K562 (cell line): ENCODE measurements around the gene MTF1. TPM values are rescaled to one million over a fixed set of nuclear protein-coding genes. Genes with fewer than 3 reads are reported as not detected.
A peak's percentile ranks its signal among the peaks of the same experiment; 100 is the strongest.

Experiments used
- BCL6 ChIP-seq: fragments of 250-450 bp; sonication (Bioruptor Pico); IDR thresholded peaks from 2 replicates; pipeline ENCODE4 v1.4.0; 2020
- EHMT2 ChIP-seq: fragments of 450-650 bp; IDR thresholded peaks from 2 replicates; pipeline ENCODE4 v1.6.1; 2018; ENCODE audit warnings: antibody characterized with exemption
- EZH2 ChIP-seq: IDR thresholded peaks from 2 replicates; pipeline ENCODE4 v1.6.1; 2012; ENCODE audit warnings: low read depth, mild to moderate bottlenecking, inconsistent platforms, low read length, borderline replicate concordance
- LCOR ChIP-seq: sonication (generic); formaldehyde crosslinking; IDR thresholded peaks from 2 replicates; pipeline ENCODE4 v1.8.0; 2022; ENCODE audit warnings: mild to moderate bottlenecking, missing genetic modification reagents
- MXI1 ChIP-seq: IDR thresholded peaks from 2 replicates; pipeline ENCODE4 v1.6.1; 2011; ENCODE audit warnings: low read depth, mild to moderate bottlenecking, improper control_type of control experiment, low read length
- SMAD3 ChIP-seq: fragments of 450-650 bp; formaldehyde crosslinking; conservative IDR thresholded peaks from 2 replicates; pipeline ENCODE4 v1.4.0; 2020; ENCODE audit warnings: mild to moderate bottlenecking
- ZNF232 ChIP-seq: sonication (generic); formaldehyde crosslinking; IDR thresholded peaks from 2 replicates; pipeline ENCODE4 v1.8.0; 2022; ENCODE audit warnings: mild to moderate bottlenecking, missing genetic modification reagents
- ZNF431 ChIP-seq: sonication (generic); formaldehyde crosslinking; IDR thresholded peaks from 2 replicates; pipeline ENCODE4 v1.8.0; 2022; ENCODE audit warnings: mild to moderate bottlenecking, missing genetic modification reagents
- ZNF586 ChIP-seq: fragments of 450-650 bp; formaldehyde crosslinking; conservative IDR thresholded peaks from 2 replicates; pipeline ENCODE4 v1.4.0; 2020; ENCODE audit warnings: mild to moderate bottlenecking, moderate library complexity
- ZNF644 ChIP-seq: fragments of 200-800 bp; sonication (Bioruptor generic); IDR thresholded peaks from 2 replicates; pipeline ENCODE4 v1.6.1; 2016; ENCODE audit warnings: low read depth, missing genetic modification characterization, missing compliant biosample characterization
- polyA plus RNA-seq, 8 experiments: library from polyadenylated mRNA; depleted of rRNA in 4 of 8; stranded (reverse) in 5 of 8; unstranded in 3 of 8; fragments of >200 nt; fragmentation: Nextera tagmentation in 2 of 8; fragmentation: Illumina TruSeq in 1 of 8; extraction: Ambion mirVana in 2 of 8; extraction: Trizol in 1 of 8; gene quantifications; 2 replicates each; pipeline versions ENCODE4 v1.2.1 to v1.2.3, GENCODE V29; 2011 to 2014; ENCODE audit warnings: inconsistent platforms in 1 of 8, missing spikeins in 1 of 8
- total RNA-seq, 7 experiments: library from RNA; depleted of rRNA in 6 of 7; stranded (reverse); fragments of >200 nt in 6 of 7; fragmentation: Illumina TruSeq in 2 of 7; extraction: Trizol in 2 of 7; gene quantifications; 2 replicates each; pipeline versions ENCODE4 v1.2.1 to v1.2.3, GENCODE V29; 2011 to 2021; ENCODE audit warnings: low replicate concordance in 1 of 7
- TF ChIP-seq, protein P1 (sequence below): fragments of 450-650 bp; conservative IDR thresholded peaks from 2 replicates; pipeline ENCODE4 v1.6.1; 2016; ENCODE audit warnings: missing genetic modification characterization, low read depth, mild to moderate bottlenecking, control low read depth, missing compliant biosample characterization
- TF ChIP-seq, protein P2 (sequence below): fragments of 450-650 bp; IDR thresholded peaks from 2 replicates; pipeline ENCODE4 v1.6.1; 2016; ENCODE audit warnings: borderline replicate concordance
- TF ChIP-seq, protein P3 (sequence below): fragments of 450-650 bp; conservative IDR thresholded peaks from 2 replicates; pipeline ENCODE4 v1.6.1; 2016; ENCODE audit warnings: missing genetic modification characterization, low read depth, mild to moderate bottlenecking, missing compliant biosample characterization, moderate library complexity
- TF ChIP-seq, protein P4 (sequence below): IDR thresholded peaks from 2 replicates; pipeline ENCODE4 v1.6.1; 2016; ENCODE audit warnings: missing genetic modification characterization, missing compliant biosample characterization
- TF ChIP-seq, protein P5 (sequence below): fragments of 250-450 bp; sonication (Bioruptor Pico); IDR thresholded peaks from 2 replicates; pipeline ENCODE4 v1.5.0; 2021; ENCODE audit warnings: mild to moderate bottlenecking, moderate library complexity
- TF ChIP-seq, protein P6 (sequence below): sonication (generic); formaldehyde crosslinking; IDR thresholded peaks from 2 replicates; pipeline ENCODE4 v1.8.0; 2022; ENCODE audit warnings: mild to moderate bottlenecking, missing genetic modification reagents

The MTF1 gene
- total and polyA plus RNA-seq, 9 of the 15 experiments (the other 6 are each of a cell fraction or from before 2014, with no cell fraction given) = 1.1 to 12.2 (median 4.3) TPM

DNA sequence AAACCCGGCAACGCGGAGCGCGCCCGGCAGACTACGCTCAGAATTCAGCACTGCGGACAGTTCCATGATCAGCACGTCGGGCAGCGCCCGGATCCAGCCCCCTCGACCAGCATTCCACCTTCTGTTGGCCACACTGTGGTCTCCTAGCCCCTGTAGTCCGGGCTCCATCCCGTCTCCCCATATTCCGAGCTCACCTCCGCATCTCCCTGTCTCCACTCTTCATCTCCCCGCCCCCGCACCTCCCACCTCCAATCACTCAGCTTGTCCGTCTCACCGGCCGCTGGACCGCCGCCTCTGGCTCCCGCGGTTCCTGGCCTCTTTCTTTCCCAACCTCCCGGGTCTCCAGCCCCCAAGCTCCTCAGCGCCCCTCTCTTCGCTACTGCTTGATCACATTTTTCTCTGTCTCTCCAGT lies 95.0 kb downstream of the MTF1 start (continued):
- TF ChIP-seq, protein P1, sequence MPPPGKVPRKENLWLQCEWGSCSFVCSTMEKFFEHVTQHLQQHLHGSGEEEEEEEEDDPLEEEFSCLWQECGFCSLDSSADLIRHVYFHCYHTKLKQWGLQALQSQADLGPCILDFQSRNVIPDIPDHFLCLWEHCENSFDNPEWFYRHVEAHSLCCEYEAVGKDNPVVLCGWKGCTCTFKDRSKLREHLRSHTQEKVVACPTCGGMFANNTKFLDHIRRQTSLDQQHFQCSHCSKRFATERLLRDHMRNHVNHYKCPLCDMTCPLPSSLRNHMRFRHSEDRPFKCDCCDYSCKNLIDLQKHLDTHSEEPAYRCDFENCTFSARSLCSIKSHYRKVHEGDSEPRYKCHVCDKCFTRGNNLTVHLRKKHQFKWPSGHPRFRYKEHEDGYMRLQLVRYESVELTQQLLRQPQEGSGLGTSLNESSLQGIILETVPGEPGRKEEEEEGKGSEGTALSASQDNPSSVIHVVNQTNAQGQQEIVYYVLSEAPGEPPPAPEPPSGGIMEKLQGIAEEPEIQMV (tag) = peak; percentile 57
- TF ChIP-seq, protein P2, sequence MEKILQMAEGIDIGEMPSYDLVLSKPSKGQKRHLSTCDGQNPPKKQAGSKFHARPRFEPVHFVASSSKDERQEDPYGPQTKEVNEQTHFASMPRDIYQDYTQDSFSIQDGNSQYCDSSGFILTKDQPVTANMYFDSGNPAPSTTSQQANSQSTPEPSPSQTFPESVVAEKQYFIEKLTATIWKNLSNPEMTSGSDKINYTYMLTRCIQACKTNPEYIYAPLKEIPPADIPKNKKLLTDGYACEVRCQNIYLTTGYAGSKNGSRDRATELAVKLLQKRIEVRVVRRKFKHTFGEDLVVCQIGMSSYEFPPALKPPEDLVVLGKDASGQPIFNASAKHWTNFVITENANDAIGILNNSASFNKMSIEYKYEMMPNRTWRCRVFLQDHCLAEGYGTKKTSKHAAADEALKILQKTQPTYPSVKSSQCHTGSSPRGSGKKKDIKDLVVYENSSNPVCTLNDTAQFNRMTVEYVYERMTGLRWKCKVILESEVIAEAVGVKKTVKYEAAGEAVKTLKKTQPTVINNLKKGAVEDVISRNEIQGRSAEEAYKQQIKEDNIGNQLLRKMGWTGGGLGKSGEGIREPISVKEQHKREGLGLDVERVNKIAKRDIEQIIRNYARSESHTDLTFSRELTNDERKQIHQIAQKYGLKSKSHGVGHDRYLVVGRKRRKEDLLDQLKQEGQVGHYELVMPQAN = peak; percentile 85
- TF ChIP-seq, protein P3, sequence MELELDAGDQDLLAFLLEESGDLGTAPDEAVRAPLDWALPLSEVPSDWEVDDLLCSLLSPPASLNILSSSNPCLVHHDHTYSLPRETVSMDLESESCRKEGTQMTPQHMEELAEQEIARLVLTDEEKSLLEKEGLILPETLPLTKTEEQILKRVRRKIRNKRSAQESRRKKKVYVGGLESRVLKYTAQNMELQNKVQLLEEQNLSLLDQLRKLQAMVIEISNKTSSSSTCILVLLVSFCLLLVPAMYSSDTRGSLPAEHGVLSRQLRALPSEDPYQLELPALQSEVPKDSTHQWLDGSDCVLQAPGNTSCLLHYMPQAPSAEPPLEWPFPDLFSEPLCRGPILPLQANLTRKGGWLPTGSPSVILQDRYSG (tag) = peak; percentile 78
- TF ChIP-seq ZNF644 (tag) (peak; percentile 97), LCOR (CRISPR knock-in tag) (peak; percentile 96), MXI1 (peak; percentile 76; the same call in 1 of the 2 replicates), ZNF431 (CRISPR knock-in tag) (peak; percentile 92), BCL6 (0 out of 2 replicates have a peak, but pooled peaks have one; percentile 10), EZH2 (0 out of 2 replicates have a peak, but pooled peaks have one; percentile 53), EHMT2 (peak; percentile 100), ZNF586 (no peak), ZNF232 (CRISPR knock-in tag) (peak; percentile 99), SMAD3 (CRISPR knock-in tag) (peak; percentile 70; the same call in 1 of the 2 replicates)
- TF ChIP-seq, protein P4, sequence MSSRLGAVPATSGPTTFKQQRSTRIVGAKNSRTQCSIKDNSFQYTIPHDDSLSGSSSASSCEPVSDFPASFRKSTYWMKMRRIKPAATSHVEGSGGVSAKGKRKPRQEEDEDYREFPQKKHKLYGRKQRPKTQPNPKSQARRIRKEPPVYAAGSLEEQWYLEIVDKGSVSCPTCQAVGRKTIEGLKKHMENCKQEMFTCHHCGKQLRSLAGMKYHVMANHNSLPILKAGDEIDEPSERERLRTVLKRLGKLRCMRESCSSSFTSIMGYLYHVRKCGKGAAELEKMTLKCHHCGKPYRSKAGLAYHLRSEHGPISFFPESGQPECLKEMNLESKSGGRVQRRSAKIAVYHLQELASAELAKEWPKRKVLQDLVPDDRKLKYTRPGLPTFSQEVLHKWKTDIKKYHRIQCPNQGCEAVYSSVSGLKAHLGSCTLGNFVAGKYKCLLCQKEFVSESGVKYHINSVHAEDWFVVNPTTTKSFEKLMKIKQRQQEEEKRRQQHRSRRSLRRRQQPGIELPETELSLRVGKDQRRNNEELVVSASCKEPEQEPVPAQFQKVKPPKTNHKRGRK (tag) = no peak
- TF ChIP-seq, protein P5, sequence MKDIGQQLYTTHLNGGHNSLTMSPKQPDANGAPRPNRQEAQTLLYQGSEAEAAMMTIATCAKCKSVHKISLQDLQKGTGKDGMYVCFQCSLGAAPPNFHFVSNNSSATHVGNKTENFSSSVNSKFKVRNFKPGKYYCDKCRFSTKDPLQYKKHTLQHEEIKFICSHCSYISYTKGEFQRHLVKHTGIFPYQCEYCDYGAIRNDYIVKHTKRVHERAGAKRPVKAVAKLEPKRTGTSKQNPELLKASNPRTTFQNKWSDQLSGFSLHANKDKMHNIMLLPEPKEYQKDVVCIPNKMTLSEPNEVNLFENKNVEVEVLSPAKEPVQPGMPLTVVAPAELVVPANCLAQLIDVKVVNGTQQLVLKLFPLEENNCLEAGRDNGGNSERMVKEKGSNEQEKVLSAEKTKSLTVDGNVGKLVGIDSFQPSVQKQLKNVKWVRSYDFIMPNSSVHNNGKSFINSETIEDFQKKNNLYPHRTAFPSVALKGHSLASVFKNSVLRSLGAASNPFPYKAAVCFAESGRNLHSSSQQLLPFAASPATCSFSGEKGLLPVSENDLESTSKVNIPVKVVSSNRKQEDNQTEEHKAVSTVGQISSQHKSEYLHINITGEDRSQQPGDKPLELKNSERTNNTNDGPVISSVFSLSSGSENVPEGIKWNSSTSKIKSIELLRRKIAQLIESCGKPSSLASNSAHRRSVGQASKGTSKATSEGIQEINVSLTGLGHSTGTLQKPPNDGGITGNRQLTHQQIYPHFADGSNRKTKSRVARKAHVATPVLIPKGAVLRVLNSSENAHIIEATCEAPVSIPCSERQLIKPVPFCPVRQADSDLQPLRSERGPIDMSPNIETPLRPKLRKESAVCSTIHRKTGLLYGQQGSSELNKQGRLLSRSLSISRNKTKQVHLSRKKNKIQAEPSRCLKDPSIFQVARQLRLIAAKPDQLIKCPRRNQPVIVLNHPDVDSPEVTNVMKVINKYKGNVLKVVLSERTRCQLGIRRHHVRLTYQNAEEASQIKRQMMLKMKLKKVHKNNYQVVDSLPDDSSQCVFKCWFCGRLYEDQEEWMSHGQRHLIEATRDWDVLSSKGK (CRISPR knock-in tag) = no peak
- TF ChIP-seq, protein P6, sequence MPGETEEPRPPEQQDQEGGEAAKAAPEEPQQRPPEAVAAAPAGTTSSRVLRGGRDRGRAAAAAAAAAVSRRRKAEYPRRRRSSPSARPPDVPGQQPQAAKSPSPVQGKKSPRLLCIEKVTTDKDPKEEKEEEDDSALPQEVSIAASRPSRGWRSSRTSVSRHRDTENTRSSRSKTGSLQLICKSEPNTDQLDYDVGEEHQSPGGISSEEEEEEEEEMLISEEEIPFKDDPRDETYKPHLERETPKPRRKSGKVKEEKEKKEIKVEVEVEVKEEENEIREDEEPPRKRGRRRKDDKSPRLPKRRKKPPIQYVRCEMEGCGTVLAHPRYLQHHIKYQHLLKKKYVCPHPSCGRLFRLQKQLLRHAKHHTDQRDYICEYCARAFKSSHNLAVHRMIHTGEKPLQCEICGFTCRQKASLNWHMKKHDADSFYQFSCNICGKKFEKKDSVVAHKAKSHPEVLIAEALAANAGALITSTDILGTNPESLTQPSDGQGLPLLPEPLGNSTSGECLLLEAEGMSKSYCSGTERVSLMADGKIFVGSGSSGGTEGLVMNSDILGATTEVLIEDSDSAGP (CRISPR knock-in tag) = peak; percentile 61; the same call in 1 of the 2 replicates
